ENCODE results near the gene GNG13. TPM values are rescaled to one million over a fixed set of nuclear protein-coding genes. Genes with fewer than 3 reads are reported as not detected.
"Not testable (repeated sequence)": the region's sequence is repeated elsewhere in the genome, so short reads cannot be mapped to it uniquely, and the experiment has no call there.

GNG13 gene
- total RNA-seq, 2 experiments from 2014 or later: not detected

DNA sequence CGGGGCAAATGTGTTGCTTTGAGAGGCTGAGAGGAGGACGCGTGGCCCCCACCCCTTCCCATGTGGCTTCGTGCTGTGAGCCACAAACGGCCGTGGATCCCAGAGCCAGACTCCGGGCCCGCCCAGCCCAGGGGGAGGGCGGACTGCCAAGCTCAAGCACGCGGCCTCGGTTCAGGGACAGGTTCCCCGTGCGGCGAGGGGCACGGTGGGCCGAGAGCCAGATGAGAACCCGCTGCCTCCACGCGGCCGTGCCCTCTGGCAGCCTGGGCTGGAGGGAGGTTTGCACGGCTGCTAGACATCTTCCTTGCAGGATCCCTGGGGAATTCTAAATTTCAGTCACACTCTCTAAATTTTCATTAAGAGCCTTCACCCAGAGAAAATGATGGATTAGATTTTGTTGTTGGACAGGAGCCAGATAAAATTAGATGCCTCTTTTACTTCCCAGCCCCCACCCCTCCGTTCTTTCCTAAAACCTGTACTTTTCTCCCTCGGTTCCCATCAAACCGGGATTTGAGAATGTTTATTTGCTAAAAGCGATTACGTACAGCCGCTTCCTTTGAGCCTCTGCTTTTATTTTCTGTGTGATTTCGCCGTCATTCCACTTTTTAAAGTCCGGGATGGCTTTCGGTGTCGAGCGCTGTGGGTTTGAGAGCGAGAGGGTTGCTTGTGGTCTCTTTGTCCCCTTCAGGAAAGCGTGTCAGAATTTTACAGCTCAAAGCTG, 25.0 kb upstream of the GNG13 start:
- Mint-ChIP-seq H3K9me3 (no peaks in the 10 kb centered on the region), H3K36me3 (no peaks in the 10 kb centered on the region), H3K4me1 (no peaks in the 10 kb centered on the region), H3K27ac (no peak overlapping the region), H3K4me3 (no peak overlapping the region), H3K27me3 (peaks cover 3% of the 10 kb centered on the region)
- POLR2A ChIA-PET: no interaction called here
- ATAC-seq (ENCODE audit: low read depth): no peak
- DNase-seq: no peak

GRCh38 chr16:824601-825000, 24.1 kb upstream of the GNG13 start:
- POLR2A ChIA-PET: no interaction called here
- Mint-ChIP-seq H3K27ac (no peak overlapping the region), H3K4me3 (no peak overlapping the region), H3K4me1 (peaks cover 4% of the 10 kb centered on the region), H3K9me3 (no peaks in the 10 kb centered on the region), H3K27me3 (peaks cover 10% of the 10 kb centered on the region), H3K36me3 (no peaks in the 10 kb centered on the region)
- no peak for ATAC-seq (ENCODE audit: low read depth)
- no peak for DNase-seq

DNA sequence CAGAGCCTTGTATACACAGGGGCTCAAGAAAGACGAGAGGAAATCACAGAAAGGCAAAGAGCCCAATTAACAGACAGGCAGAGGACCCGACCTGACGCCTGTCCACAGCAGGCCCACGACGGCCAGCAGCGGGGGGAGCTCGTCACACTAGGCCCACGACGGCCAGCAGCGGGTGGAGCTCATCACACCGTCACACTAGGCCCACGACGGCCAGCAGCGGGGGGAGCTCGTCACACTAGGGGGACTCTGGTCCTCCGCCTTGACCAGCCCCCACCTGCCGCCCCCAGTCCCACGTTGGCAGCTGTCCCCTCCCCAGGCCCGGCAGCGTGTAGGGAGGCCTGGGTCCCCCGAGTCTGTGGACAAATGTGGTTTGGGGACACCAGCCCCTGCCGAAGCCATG, 23.7 kb upstream of the GNG13 start:
- Mint-ChIP-seq H3K4me1 (peaks cover 8% of the 10 kb centered on the region), H3K27me3 (peaks cover 10% of the 10 kb centered on the region), H3K4me3 (no peak overlapping the region), H3K27ac (no peak overlapping the region), H3K36me3 (no peaks in the 10 kb centered on the region), H3K9me3 (no peaks in the 10 kb centered on the region)
- POLR2A ChIA-PET: no interaction called here
- ATAC-seq (ENCODE audit: low read depth): no peak
- DNase-seq: no peak

GRCh38 chr16:822909-823297, 22.4 kb upstream of the GNG13 start:
- peaks cover 9% of the 10 kb centered on the region for H3K4me1 Mint-ChIP-seq
- POLR2A ChIA-PET: no interaction called here
- H3K36me3 Mint-ChIP-seq: no peaks in the 10 kb centered on the region
- H3K4me3 Mint-ChIP-seq: no peak overlapping the region
- H3K27ac Mint-ChIP-seq: no peak overlapping the region
- ATAC-seq (ENCODE audit: low read depth): no peak
- H3K27me3 Mint-ChIP-seq: peaks cover 10% of the 10 kb centered on the region
- no peaks in the 10 kb centered on the region for H3K9me3 Mint-ChIP-seq
- DNase-seq: no peak

GRCh38 chr16:822174-822908, 21.8 kb upstream of the GNG13 start:
- no peaks in the 10 kb centered on the region for H3K9me3 Mint-ChIP-seq
- no peak overlapping the region for H3K4me3 Mint-ChIP-seq
- DNase-seq: no peak
- H3K27ac Mint-ChIP-seq: no peak overlapping the region
- H3K4me1 Mint-ChIP-seq: peaks cover 9% of the 10 kb centered on the region
- H3K27me3 Mint-ChIP-seq: peaks cover 10% of the 10 kb centered on the region
- no peaks in the 10 kb centered on the region for H3K36me3 Mint-ChIP-seq
- POLR2A ChIA-PET: no interaction called here
- ATAC-seq (ENCODE audit: low read depth): no peak

GRCh38 chr16:821751-822150, 21.2 kb upstream of the GNG13 start:
- Mint-ChIP-seq H3K9me3 (no peaks in the 10 kb centered on the region), H3K36me3 (no peaks in the 10 kb centered on the region), H3K4me3 (no peak overlapping the region), H3K27ac (no peak overlapping the region), H3K27me3 (peaks cover 10% of the 10 kb centered on the region), H3K4me1 (peaks cover 9% of the 10 kb centered on the region)
- no peak for ATAC-seq (ENCODE audit: low read depth)
- no peak for DNase-seq
- POLR2A ChIA-PET: no interaction called here

DNA sequence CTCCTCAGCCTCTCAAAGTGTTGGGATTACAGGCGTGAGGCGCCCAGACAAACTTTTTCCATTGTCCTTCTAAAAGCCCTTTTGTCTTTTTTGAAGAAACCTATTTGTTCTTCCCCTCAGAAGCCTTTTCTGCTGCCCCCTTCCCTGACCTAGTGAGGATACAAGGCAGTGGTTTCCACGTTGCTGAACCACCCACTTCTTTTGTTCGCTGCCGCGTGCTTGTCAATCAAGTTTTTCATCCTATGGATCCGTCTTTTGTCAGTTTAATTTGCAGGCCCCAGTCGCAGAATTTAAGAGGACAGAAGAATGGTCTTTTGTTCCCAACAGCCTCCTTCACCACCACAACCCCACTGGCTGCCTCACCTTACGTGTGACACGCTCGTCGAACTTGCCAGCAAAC, 20.2 kb upstream of the GNG13 start:
- no peaks in the 10 kb centered on the region for H3K36me3 Mint-ChIP-seq
- POLR2A ChIA-PET: no interaction called here
- no peaks in the 10 kb centered on the region for H3K9me3 Mint-ChIP-seq
- DNase-seq (no peak), ATAC-seq (ENCODE audit: low read depth) (no peak)
- H3K27me3 Mint-ChIP-seq: peaks cover 10% of the 10 kb centered on the region
- H3K27ac Mint-ChIP-seq: no peak overlapping the region
- H3K4me3 Mint-ChIP-seq: no peak overlapping the region
- H3K4me1 Mint-ChIP-seq: peaks cover 9% of the 10 kb centered on the region

GRCh38 chr16:820044-820408, 19.5 kb upstream of the GNG13 start:
- Mint-ChIP-seq H3K27ac (peak overlapping the region; percentile 85), H3K4me3 (peak overlapping the region; percentile 72), H3K27me3 (peaks cover 10% of the 10 kb centered on the region)
- not testable (repeated sequence) for ATAC-seq (ENCODE audit: low read depth); H3K9me3 Mint-ChIP-seq; H3K36me3 Mint-ChIP-seq; DNase-seq; H3K4me1 Mint-ChIP-seq
- POLR2A ChIA-PET: interaction anchor here (0.5 kb wide), 1 partner anchor 482 kb away, joined by 3 read pairs; no protein-coding TSS in a partner anchor

DNA sequence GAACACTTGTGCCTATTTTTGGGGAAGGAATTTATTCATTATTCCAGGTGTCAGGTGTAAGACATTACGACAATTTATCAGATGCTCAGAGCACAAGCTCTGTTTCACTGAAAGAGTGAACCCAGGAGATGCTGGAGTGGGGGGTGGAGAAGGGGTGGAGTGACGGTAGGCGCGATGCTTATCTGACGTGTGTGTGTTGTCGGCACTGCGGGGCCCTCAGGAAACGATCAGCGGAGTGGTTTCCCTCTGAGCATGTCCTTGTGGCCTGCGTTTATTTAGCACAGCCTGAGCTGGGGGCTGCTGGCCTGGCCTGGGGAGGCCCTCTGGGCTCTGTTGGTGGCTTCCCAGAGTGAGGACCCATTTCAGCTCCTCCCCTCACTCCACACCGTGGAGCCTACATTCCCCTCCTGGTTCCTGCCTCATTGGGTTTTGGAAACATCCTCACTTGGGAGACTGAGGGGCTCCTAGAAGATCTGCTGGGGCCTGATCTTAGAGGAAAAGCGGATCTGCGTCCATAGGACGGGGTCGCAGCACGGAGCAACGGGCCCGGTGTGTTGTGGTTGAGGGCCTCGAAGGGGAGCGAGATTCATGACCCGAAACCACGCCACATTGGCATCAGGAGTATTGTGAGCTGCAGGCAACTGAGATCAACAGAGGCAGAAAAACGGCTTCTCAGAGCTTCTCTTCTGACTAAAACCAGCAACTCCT, 19.0 kb upstream of the GNG13 start:
- H3K27me3 Mint-ChIP-seq: peaks cover 14% of the 10 kb centered on the region
- H3K4me3 Mint-ChIP-seq: peak overlapping the region; percentile 72
- ATAC-seq (ENCODE audit: low read depth) (peak; percentile 92), DNase-seq (peak; percentile 50)
- H3K9me3 Mint-ChIP-seq: no peaks in the 10 kb centered on the region
- POLR2A ChIA-PET: interaction anchor here (0.5 kb wide), 1 partner anchor 483 kb away, joined by 3 read pairs; no protein-coding TSS in a partner anchor
- no peaks in the 10 kb centered on the region for H3K36me3 Mint-ChIP-seq
- H3K27ac Mint-ChIP-seq: peak overlapping the region; percentile 85
- H3K4me1 Mint-ChIP-seq: peaks cover 9% of the 10 kb centered on the region

DNA sequence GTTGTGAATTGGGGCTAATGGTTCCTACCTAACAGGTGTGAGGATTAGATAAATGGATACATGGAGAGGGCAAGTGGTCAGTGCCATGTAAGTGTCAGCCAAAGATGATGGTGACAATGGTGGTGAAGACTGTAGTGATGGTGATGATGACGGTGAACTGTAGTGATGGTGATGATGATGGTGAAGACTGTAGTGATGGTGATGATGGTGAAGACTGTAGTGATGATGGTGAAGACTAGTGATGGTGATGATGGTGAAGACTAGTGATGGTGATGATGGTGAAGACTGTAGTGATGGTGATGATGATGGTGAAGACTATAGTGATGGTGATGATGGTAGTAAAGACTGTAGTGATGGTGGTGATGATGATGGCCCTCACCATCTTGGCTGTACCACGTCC, 18.1 kb upstream of the GNG13 start:
- peaks cover 9% of the 10 kb centered on the region for H3K4me1 Mint-ChIP-seq
- H3K4me3 Mint-ChIP-seq: no peak overlapping the region
- POLR2A ChIA-PET: no interaction called here
- DNase-seq (no peak), ATAC-seq (ENCODE audit: low read depth) (no peak)
- H3K9me3 Mint-ChIP-seq: no peaks in the 10 kb centered on the region
- H3K27ac Mint-ChIP-seq: no peak overlapping the region
- no peaks in the 10 kb centered on the region for H3K36me3 Mint-ChIP-seq
- peaks cover 21% of the 10 kb centered on the region for H3K27me3 Mint-ChIP-seq

GRCh38 chr16:818132-818531, 17.6 kb upstream of the GNG13 start:
- DNase-seq (no peak), ATAC-seq (ENCODE audit: low read depth) (no peak)
- peaks cover 21% of the 10 kb centered on the region for H3K27me3 Mint-ChIP-seq
- POLR2A ChIA-PET: no interaction called here
- no peaks in the 10 kb centered on the region for H3K9me3 Mint-ChIP-seq
- H3K4me3 Mint-ChIP-seq: no peak overlapping the region
- H3K27ac Mint-ChIP-seq: no peak overlapping the region
- H3K36me3 Mint-ChIP-seq: no peaks in the 10 kb centered on the region
- H3K4me1 Mint-ChIP-seq: peaks cover 9% of the 10 kb centered on the region

DNA sequence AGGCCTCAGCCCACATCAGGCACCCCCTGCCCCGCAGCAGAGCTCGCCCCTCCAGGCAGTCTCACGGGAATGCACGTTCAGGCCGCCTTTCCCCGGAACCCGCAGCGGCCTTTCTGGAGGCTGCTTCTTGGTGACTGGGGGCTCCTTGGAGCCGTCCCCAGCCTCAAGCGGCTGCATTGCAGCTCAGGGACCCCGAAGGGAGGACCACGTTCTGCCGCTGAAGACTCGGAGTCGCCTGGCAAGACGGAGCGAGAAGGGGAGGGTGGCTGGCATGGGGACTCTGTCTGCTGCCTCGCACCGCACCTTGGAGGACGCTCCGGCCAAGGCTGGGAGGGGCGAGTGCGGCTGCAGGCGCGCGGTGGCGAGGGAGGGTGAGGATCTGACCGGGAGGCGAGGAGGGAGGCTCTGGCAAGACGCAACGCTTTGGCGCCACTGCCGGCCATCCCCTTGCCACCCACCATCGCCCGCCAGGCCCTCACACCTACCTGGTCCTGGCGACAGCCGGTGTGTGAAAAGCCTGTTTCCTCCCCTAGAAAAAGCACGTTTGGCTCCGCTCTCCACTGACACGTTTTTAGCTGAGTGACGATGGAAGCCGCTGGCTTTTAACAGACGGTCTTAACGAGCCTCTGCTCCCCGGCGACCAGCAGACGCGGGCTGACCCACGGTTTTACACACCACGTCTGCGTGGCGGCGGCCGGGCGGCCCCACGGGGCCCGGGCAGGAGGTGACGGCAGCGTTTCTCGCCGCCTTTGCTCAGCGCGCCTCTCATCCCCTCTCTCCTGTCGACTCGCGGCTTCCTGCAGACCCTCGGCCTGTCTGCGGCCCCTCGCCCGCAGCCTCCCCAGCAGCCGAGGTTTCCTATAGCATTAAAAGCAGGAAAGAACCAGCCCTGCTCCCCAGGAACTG, 16.7 kb upstream of the GNG13 start:
- Mint-ChIP-seq H3K9me3 (no peaks in the 10 kb centered on the region), H3K4me1 (peaks cover 9% of the 10 kb centered on the region), H3K27me3 (peaks cover 28% of the 10 kb centered on the region), H3K4me3 (no peak overlapping the region), H3K36me3 (no peaks in the 10 kb centered on the region), H3K27ac (no peak overlapping the region)
- ATAC-seq (ENCODE audit: low read depth): no peak
- no peak for DNase-seq
- POLR2A ChIA-PET: no interaction called here

GRCh38 chr16:815861-816260, 15.3 kb upstream of the GNG13 start:
- peaks cover 28% of the 10 kb centered on the region for H3K27me3 Mint-ChIP-seq
- no peaks in the 10 kb centered on the region for H3K36me3 Mint-ChIP-seq
- no peaks in the 10 kb centered on the region for H3K9me3 Mint-ChIP-seq
- H3K4me3 Mint-ChIP-seq: no peak overlapping the region
- ATAC-seq (ENCODE audit: low read depth) (no peak), DNase-seq (no peak)
- H3K4me1 Mint-ChIP-seq: peaks cover 9% of the 10 kb centered on the region
- POLR2A ChIA-PET: no interaction called here
- no peak overlapping the region for H3K27ac Mint-ChIP-seq

Measured in activated naive CD8-positive, alpha-beta T cell treated with anti-CD3 and anti-CD28 coated beads, Interleukin-2, amount 10 ng/mL, durations not matched to agents 7 days and 5 days (primary cell).